ENCODE measurements around the gene ACADL.
"Not testable (repeated sequence)": the region's sequence is repeated elsewhere in the genome, so short reads cannot be mapped to it uniquely, and the experiment has no call there.

DNA sequence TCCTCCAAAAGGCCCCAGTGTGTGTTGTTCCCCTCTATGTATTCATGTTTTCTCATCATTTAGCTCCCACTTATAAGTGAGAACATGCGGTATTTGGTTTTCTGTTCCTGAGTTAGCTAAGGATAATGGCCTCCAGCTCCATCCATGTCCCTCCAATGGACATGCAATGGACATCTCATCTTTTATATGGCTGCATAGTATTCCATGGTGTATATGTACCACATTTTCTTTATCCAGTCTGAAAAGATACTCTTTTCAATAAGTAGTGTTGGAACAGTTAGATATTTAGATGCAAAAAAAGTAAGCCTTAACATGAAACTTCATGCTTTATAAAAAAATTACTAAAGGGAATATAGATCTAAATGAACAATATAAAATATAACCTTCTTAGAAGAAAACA is 48.1 kb downstream of the ACADL start:
- not testable (repeated sequence) for TF ChIP-seq HNRNPH1 (optimal IDR thresholded peaks at IDR 0.05; ENCODE audit: low read depth, low read length); ZNF24 (IDR thresholded peaks at IDR 0.05); ZNF616 (CRISPR knock-in tag; IDR thresholded peaks at IDR 0.05; ENCODE audit: low read depth); ATF3 (CRISPR knock-in tag; IDR thresholded peaks at IDR 0.05); CTCF (CRISPR knock-in tag; IDR thresholded peaks at IDR 0.05)

Measured in HepG2 (cell line).